ENCODE measurements around the gene SBNO2.
"Not testable (repeated sequence)": the region's sequence is repeated elsewhere in the genome, so short reads cannot be mapped to it uniquely, and the experiment has no call there.

The SBNO2 gene

DNA sequence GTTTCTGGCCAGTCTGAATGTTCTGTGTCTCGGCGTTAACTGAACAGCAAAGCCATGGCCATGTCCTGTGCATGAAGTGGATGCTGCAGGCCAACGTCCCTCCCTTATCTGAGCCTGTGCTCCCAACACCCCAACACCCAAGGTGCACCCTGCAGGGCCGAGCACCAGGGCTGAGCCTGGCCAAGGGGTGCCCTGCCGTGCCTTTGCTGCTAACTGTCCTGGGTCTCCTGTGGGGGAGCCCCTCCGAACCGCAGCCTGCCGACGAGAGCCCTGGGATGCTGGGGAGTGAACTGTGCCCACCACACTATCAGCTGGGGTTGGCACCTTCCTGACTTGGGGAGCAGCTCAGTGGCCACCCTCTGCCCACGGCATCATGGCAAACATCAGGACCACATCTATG lies 52.7 kb downstream of the SBNO2 start:
- in situ Hi-C loops (cut with MboI; ENCODE audit: low sequenced_read_pairs), result no loop called here

DNA sequence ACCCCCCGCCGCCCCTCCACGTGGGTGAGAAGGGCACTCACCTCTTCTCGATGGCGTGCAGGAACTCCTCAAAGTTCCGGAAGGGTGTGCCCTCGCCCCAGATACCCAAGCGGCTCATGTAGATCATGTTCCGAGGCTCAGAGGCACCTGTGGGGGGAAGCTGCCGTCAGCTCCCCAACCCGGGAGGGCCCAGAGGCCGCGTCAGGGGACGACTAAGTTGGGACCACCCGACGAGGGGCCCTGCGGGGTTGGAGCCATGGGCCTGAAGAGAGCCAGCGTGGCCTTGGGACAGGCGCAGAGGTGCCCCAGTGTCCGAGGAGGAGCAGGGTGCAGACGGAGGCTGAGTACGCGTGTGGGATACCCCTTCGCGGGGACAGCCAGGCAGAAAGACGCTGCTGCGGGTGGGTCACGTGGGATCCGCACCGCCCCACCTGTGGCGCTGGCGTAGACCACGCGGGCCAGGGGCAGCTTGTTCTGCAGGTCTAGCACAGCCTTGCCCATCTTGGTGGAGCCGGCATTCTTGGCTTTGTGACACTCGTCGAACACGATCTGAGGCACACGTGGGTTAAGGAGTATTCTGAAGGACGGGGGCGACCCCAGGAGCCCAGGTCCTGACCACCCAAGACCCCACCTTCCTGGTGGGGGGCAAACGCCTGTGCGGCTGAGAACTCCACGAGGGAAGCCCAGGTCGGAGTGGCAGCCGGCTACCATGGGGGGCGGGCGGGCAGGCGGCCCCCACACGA lies 54.4 kb downstream of the SBNO2 start:
- in situ Hi-C loops (cut with MboI; ENCODE audit: low sequenced_read_pairs), result no loop called here

DNA sequence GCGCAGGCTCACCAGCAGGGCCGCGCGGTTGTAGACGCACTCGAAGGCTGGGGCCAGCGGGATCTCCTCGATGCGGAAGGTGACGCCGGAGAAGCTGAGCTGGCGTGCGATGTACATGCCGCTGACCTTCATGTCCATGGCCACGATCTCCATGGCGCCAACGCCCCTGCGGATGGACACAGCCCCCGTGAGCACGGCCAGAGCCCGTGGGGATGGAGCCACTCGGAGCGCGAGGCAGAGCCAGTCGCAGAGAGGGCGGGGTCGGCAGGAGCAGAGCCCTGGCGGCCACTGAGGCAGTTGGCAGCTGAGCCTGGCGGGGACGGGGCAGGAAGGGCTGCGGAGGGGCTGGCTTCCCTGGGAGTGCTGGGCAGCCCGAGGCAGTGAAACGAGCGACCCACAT lies 55.1 kb downstream of the SBNO2 start:
- in situ Hi-C loops (cut with MboI; ENCODE audit: low sequenced_read_pairs), result no loop called here

DNA sequence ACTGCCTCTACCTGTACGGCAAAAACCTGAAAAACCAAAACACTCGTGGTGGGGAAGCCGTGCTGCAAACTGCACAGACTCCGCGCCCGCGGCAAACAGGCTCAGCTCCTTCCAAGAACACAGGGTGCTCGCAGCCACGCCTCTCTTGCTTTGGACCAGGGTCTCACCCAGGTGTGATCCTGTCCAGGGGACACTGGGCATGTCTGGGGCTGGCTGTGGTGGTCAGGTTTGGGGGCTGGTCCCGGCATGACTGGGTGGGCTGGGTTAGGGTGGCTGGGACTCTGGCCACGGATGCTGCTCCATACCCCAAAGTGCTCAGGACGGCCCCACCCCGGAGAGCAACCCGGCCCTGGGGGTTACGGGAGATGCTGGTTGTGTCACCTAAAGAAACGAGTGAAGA lies 56.4 kb downstream of the SBNO2 start:
- in situ Hi-C loops (cut with MboI; ENCODE audit: low sequenced_read_pairs), result no loop called here

DNA sequence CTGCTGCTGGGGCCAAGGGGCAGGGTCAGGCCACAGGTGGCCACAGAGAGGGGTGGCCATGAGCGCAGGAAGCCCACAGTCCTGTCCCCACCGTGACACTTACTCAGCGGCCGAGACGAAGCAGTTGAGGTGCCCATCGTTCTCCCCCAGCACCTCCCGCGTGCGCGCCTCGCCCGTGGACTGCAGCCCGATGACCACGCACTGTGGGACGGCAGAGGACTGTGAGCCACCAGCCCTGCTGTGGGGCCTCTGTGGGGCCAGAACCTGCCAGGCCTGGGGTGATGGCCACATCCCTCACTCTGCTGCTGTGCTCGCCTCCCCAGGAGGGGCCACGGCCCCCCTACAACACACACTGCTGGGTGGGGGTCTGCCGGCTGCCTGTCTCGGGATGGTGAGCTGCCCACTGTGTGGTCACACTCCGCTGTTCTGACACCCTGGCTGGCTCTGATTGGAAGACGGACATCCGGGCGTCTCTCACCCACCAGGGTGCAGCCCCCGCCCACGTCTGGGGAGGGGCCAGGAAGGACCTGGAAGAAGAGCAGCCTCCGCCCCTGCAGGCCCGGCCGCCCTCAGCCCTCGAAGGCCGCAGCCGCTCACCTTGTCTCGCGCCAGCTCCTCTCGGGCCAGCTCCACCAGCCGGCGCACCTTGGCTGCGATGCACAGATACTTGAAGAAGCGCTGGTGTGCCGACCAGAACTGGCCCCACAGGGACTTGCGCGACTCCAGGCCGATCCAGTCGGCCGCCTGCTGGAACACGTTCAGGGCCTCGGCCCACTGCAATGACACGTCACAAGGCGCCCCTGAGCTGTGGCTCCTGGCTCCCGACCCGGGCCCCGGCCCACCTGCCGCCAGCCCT lies 57.1 kb downstream of the SBNO2 start:
- in situ Hi-C loops (cut with MboI; ENCODE audit: low sequenced_read_pairs), result no loop called here

DNA sequence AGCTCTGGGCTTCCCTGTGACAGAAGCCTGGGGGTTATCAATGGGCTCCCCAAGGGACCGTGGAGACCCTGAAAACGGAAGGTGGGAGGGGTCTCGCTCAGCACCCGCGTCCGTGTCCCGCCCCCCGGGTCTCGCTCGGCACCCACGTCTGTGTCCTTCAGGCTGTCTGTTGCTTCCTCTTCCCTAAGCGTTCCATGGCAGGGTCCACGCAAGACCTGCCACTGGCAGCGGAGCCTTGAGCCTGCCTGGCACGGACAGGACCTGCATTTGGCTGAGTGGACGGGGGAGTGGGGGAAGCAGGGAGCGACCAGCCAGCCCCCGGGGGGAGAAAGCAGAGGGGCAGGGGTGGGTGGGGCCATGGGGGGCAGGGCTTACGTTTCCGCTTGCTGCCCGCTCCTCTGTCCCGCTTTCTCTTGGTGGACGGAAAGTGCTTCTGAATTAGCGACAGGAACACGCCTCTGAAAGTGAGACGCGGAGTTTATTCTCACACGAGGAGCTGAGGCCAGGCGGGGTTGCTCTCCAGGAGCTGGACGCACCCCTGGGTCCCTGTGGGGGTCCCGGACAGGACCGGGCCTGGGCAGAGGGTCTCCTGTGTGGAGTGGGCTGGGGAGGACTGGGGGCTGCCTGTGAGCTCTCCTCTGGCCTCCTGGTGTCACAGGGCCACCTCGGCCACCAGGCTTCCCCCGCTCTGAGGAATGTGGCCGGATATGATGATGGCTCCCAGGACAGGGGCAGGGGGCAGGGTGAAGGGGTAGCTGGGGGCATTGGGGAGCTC lies 58.2 kb downstream of the SBNO2 start:
- in situ Hi-C loops (cut with MboI; ENCODE audit: low sequenced_read_pairs), result no loop called here

DNA sequence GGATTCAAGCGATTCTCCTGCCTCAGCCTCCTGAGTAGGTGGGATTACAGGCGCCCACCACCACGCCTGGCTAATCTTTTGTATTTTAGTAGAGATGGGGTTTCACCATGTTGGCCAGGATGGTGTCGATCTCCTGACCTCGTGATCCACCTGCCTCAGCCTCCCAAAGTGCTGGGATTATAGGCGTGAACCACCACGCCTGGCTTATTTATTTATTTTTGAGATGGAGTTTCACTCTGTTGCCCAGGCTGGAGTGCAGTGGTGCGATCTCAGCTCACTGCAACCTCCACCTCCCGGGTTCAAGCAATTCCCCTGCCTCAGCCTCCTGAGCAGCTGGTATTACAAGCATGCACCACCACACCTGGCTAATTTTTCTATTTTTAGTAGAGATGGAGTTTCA lies 59.3 kb downstream of the SBNO2 start:
- in situ Hi-C loops (cut with MboI; ENCODE audit: low sequenced_read_pairs), result not testable (repeated sequence)

DNA sequence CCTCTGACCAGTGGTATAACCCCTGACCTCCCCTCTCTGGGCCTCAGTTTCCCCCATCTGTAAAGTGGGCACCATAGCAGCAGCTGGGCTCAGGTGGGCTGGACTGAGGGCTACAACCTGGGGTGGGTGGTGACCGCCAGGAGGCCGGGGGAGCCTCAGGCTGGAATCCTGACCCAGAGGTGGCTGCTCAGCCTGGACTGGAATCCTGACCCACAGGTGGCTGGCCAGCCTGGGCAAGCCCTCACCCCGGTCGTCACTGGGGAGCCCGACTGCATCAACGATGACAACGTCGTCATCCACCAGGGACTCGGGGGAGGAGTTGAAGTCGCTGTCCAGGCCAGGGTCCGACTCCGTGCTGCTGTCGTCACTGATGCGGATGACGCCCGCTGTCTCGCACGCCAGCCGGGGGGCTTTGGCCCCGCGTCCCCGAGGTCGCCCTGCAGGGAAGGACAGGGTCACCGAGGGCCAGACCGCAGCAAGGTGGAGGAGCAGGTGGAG lies 60.0 kb downstream of the SBNO2 start:
- in situ Hi-C loops (cut with MboI; ENCODE audit: low sequenced_read_pairs), result no loop called here

DNA sequence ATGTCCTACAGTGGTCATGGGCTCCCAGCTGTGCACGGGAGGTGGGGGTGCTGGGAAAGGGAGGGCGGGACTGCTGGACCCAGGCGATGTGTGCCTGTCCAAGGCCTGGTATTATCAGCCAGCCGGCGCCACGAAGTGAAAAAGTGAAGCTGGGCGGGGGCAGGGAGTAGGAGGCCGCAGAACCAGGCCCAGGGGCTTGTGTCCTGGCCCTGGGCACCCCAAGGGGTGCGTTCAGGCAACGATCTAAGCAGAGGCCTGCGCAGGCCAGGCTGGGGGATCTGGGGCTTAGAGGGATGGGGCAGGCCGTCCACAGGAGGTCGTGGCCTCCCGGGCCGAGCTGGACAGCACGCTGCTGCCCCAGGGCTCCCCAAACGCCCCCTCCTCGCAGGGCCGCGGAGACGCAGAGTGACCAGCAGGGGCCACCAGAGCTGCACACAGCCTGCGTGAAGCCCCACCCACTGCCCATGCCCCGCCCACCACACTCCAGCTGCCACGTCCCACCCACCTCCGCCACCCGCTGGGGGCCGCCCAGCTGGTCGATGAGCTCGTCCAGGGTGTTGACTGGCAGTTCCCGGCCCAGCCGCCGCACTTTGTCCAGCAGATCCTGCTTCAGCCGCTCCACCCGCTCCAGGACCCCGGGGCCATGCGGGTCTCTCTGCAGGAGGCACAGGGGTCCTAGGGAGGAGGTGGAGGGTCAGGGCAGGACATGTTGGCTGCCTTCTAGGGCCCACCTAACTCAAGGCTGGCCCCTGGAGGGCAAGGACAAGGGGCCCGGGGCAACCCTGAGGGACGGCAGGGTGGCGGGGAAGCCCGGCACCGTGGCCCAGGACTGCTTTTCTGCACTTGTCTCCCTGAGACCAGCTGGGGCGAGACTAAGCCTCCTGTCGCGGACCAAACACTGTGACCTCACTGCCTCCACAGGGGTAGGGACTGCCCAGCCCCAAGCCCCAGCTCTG lies 60.8 kb downstream of the SBNO2 start:
- in situ Hi-C loops (cut with MboI; ENCODE audit: low sequenced_read_pairs), result no loop called here

DNA sequence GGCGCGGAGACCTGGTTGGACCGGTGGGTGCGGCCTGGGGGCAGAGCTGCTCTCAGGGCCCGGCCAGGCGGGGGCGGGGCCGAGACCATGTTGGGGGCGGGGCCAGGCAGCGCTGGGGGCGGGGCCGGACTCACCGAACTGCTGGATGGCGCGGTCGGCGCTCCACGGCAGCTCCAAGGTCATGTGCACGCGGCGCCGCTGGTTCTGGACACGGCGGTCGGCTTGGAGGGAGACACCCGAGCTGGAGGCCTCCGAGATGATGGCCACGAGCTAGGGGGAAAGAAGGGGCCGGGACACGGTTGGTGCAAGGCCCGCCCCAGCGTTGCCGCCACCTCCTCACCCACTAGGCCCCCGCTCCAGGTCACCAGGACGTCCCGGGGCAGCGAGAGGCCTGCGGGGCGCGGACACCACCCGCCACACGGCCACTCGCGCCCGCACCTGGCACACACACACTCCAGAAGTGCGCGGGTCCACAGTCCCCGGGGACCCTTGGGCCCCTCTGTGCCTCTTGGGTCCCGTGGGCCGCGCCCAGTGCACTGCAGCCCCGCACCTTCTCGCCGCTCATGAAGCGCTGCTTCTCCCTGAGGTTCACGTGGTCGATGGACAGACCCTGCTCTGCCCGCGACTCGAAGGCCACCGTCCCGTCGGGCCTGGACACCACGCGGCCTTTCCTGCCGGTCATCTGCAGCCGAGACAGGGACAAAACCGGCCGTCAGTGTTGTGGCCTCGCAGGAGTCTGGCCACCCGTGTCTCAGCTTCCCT lies 61.6 kb downstream of the SBNO2 start:
- in situ Hi-C loops (cut with MboI; ENCODE audit: low sequenced_read_pairs), result no loop called here

DNA sequence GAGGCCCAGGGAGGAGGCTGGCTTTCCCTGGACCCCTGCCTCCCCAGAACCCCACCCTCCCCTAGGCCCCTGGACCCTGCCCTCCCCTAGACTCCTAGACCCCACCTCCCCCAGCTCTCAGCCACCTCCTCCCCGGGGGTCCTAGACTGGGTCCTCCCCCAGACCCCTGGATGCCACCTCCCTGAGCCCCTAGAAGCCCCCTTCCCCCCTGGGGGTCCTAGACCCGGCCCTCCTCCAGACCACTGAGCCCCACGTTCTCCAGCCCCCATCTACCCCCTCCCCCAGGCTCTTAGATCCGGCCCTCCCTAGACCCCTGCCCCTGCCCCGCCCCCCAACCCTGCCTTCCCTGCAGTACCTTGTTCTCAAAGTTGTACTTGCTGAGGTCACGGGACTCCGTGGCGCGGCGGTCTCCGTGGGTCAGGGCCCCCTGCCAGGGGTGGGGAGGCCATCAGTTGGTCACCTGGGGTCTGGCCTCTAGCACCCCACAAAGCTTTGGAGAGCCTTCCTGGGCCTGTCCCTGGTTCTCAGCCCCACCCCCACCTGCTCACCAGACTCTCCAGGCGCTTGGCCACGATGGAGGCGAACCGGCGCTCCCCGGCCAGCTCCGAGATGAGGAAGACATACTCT lies 62.3 kb downstream of the SBNO2 start:
- in situ Hi-C loops (cut with MboI; ENCODE audit: low sequenced_read_pairs), result no loop called here

DNA sequence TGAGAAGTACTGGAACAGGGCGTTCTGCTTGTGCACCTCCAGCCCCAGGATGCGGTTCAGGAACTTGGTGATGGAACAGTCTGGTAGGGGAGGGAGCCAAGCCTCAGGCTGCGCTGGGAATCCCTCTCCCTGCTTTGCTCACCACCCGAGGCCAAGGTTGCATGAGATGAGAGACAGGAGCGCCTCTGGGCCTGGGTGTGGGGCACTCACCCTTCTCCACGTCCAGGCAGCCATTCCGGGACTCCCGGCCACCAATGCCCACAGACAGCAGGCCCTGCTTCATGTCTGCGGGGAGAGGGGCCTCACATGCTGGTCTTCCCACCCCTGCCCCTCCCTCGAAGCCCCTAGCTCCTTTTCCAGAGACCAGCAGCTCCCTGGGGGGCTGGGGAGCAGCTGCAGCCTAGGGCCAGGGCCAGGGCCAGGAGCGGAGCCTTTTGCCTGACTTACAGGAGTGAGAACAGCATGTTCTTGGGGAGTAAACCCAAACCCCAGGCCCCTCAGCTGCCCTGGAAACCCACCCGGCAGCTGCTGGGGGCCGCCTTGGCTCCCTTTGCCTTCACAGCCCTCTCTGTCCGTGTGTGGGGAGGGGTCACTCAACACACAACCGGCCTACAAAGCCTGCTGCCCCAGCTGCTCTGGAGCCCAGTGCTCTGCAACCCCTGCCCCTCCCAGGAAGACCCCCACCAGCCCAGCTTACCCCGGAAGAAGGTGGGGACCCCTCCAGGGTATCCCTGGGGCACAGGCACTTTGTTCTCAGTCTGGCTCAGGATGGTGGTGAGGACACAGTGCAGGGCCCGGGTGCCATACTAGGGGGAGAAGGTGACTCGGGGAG lies 63.0 kb downstream of the SBNO2 start:
- in situ Hi-C loops (cut with MboI; ENCODE audit: low sequenced_read_pairs), result no loop called here

DNA sequence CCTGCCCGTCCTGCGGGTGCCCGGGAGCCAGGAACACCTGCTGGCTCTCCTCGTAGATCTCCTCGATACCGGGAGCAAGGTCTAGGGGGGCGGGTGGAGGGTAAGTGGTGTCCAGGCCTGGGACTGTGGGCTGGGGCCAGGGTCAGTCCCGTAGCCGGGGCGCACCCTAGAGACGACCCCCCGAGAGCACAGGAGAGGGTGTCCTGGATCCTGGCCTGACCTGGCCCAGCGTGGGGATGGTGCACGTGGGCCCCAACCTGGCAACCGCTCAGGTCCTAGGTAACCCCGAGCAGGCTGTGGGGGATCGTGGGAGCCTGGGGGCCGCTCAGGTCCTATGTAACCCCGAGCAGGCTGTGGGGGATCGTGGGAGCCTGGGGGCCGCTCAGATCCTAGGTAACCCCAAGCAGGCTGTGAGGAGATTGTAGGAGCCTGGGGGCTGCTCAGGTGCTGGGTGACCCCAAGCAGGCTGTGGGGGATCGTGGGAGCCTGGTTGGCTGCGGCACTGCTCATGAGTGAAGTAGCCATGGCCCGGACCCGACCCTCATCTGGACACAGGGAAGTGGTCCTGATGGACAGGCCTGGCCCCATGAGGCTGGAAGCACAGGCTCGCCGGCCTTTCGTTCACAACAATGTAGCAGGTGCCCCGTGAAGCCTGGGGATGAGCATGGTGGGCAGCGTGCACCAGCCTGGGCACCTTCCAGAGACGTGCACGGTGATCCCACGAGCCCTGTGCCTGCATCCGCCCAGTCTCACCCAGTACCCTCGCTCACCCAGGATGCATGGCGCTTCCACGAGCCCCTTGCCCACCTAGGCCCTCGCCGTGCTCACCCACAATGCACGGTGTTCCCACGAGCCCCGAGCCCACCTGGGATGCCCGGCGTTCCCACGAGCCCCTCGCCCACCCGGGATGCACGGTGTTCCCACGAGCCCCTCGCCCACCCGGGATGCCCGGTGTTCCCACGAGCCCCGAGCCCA lies 64.1 kb downstream of the SBNO2 start:
- in situ Hi-C loops (cut with MboI; ENCODE audit: low sequenced_read_pairs), result no loop called here

DNA sequence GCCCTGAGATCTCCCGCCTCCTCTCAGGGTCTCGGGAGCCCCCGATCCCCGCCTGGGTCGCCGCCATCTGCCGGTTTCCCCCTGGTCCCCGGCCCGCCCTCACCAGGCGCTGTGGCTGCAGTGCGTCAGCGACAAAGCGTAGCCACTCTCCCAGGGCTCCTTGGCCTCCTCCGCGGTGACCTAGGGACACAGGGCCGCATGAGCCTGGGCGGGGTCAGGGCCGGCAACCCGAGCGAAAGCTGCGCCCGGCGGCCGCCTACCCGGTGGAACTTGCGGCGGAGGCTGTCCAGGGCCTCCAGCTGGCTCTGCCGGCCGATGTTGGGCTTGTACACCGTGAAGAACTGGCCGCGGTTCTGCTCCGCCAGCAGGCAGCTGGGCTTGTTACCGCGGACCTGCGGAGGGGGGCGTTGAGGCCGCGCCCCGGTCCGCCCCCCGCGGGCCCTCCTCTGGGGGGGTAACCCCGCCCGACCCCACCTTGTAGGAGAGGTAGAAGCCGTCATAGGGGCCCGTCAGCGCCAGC lies 65.0 kb downstream of the SBNO2 start:
- in situ Hi-C loops (cut with MboI; ENCODE audit: low sequenced_read_pairs), result no loop called here

DNA sequence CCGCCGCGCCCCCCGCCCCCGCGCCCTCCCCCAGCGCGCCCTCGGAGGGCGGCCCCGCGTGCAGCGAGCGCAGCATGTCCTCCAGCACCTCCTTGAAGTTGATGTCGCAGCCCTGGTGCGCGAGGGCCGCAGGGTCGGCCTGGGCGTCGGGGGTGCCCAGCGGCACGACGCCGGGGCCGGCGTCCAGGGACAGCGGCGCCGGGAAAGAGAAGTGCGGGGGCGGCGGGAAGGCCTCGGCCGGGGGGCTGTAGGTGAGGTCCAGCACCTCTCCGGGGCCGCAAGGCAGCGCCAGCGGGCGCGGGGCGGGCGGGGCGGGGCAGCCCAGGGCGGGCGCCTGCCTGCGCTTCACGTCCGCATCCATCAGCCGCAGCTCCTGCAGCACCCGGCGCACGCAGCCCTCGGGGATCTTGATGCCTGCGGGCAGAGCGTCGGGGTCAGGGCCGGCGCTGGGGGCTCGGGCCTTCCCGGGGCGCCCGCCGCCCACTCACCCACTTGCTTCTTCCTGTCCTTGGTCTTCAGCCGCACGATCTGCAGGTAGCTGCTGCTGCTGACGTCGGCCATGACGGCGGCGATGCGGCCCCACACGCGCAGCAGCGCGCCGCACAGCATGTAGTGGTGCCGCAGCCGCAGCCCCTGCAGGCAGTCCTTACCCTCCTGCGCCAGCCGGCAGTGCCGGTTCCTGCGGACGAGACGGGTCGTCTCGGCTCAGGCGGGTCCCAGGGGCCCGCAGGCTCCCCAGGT lies 65.6 kb downstream of the SBNO2 start:
- in situ Hi-C loops (cut with MboI; ENCODE audit: low sequenced_read_pairs), result no loop called here

DNA sequence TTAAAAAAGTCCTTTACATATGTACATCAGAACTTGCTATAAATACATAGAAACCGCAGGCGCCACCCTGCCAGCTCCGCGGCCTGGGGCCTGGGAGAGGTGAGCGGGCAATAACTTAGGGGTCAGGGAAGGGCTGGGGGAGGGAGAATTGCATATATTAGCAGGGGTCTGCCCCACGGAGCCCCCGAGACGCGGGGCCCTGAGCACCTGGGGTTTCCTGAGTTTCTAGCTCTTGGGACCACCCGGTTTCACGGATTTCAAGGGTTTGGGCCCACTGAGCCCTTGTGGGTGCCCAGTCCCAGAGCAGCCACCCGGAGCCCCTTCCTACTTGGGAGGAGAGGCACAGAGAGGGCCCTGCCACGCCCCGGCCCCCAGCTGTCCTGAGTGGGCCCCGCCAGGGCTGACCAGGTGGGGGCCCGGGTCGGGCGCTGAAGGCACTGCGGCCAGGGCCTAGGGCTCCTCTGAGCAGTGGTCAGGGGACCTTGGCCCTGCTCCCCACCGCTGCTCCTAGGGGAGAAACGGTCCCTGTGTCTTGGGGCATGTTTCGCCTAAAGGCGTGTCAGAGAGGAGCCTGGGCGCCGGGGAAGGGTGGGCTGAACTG lies 66.3 kb downstream of the SBNO2 start:
- in situ Hi-C loops (cut with MboI; ENCODE audit: low sequenced_read_pairs), result no loop called here

Data from hTERT RPE-1 (cell line).